GM12878 (cell line): Measurements from ENCODE around the gene DDX55. TPM values are rescaled to one million over a fixed set of nuclear protein-coding genes. Genes with fewer than 3 reads are reported as not detected.
A peak's percentile ranks its signal among the peaks of the same experiment; 100 is the strongest.

Source experiments
- ATAC-seq: fragments of 200-7000 bp; cut with Tn5 transposase; 3 replicates; pipeline ENCODE4 v1.9.1; 2020; ENCODE audit warnings: mild to moderate bottlenecking, moderate library complexity
- BruUV-seq: library from RNA; stranded (reverse); fragments of 400-500 nt; replicated peaks from 2 replicates; lab custom pipeline; 2021; lab: Mats Ljungman, UMichigan
- CTCF ChIA-PET: fragments of 300-600 bp; sonication (Branson Sonifier 250); formaldehyde crosslinking; extraction: SDS; loops from one replicate; lab custom pipeline; 2021; ENCODE audit warnings: inconsistent platforms; lab: Yijun Ruan, JAX
- POLR2A ChIA-PET: fragments of 350-600 bp; formaldehyde crosslinking; extraction: SDS; loops from one replicate; lab custom pipeline; 2021; ENCODE audit warnings: inconsistent platforms; lab: Charles Lee
- RAD21 ChIA-PET: fragments of 300-600 bp; sonication (Branson Sonifier 250); formaldehyde crosslinking; loops from one replicate; lab custom pipeline; 2023; ENCODE audit warnings: antibody characterized with exemption; ENCODE audit not compliant: unreplicated experiment; lab: Charles Lee
- SMC1A ChIA-PET: fragments of 300-600 bp; sonication (Branson Sonifier 250); formaldehyde crosslinking; loops from one replicate; lab custom pipeline; 2023; ENCODE audit not compliant: unreplicated experiment, uncharacterized antibody; lab: Charles Lee
- DNase-seq: peaks from one replicate; pipeline ENCODE4 v3.0.0-alpha.2; 2011; ENCODE audit warnings: low read depth, low spot score
- FAIRE-seq: peaks from 3 replicates; lab custom pipeline; 2011; peaks lifted over from hg19 to GRCh38; lab: Jason Lieb, UNC
- H2AFZ ChIP-seq: 2 replicates; pipeline ENCODE4 v1.6.0; 2011; ENCODE audit warnings: low read depth, low read length, control low read depth; ENCODE audit not compliant: control insufficient read depth
- H3K27ac ChIP-seq: 2 replicates; pipeline ENCODE4 v1.5.1; 2011; ENCODE audit warnings: control low read depth; ENCODE audit not compliant: control insufficient read depth, insufficient read depth
- H3K27me3 ChIP-seq, 2 experiments: replicated peaks in 1 of 2; 2 replicates each; pipeline versions ENCODE4 v1.6.0 to v1.6.1; 2011; ENCODE audit warnings: low read length in 1 of 2; ENCODE audit not compliant: control insufficient read depth in 2 of 2, insufficient read depth in 2 of 2
- H3K36me3 ChIP-seq, 2 experiments: 2 replicates each; pipeline ENCODE4 v1.5.1; 2011; ENCODE audit warnings: low read length in 1 of 2; ENCODE audit not compliant: control insufficient read depth in 2 of 2, insufficient read depth in 2 of 2
- H3K4me1 ChIP-seq: 2 replicates; pipeline ENCODE4 v1.6.1; 2011; ENCODE audit warnings: mild to moderate bottlenecking, low read length, moderate library complexity, mixed read lengths; ENCODE audit not compliant: control insufficient read depth, insufficient read depth
- H3K4me2 ChIP-seq: 2 replicates; pipeline ENCODE4 v1.6.0; 2011; ENCODE audit warnings: control low read depth; ENCODE audit not compliant: control insufficient read depth, insufficient read depth
- H3K4me3 ChIP-seq: fragments of 200-600 bp; sonication (generic); 2 replicates; pipeline ENCODE4 v1.5.1; 2016
- H3K79me2 ChIP-seq: 2 replicates; pipeline ENCODE4 v1.6.0; 2011; ENCODE audit warnings: low read length; ENCODE audit not compliant: control insufficient read depth, insufficient read depth
- H3K9ac ChIP-seq: 2 replicates; pipeline ENCODE4 v1.8.0; 2011; ENCODE audit warnings: low read length, control low read depth, mixed read lengths; ENCODE audit not compliant: control insufficient read depth, insufficient read depth
- H3K9me3 ChIP-seq: replicated peaks from 3 replicates; pipeline ENCODE4 v1.5.1; 2011; ENCODE audit warnings: mild to moderate bottlenecking, low read length; ENCODE audit not compliant: control insufficient read depth, insufficient read depth
- H4K20me1 ChIP-seq: 2 replicates; pipeline ENCODE4 v1.6.0; 2011; ENCODE audit not compliant: control insufficient read depth, insufficient read depth
- ASH2L ChIP-seq: fragments of 300-600, 200-600 bp; sonication (generic); IDR thresholded peaks from 2 replicates; pipeline ENCODE4 v1.6.1; 2017; ENCODE audit warnings: low read depth, mild to moderate bottlenecking, borderline replicate concordance
- POLR2A ChIP-seq: IDR thresholded peaks from 2 replicates; pipeline ENCODE4 v1.6.1; 2011; ENCODE audit warnings: low read depth, mild to moderate bottlenecking, low read length
- POLR2AphosphoS5 ChIP-seq: IDR thresholded peaks from 2 replicates; pipeline ENCODE4 v1.6.1; 2011; ENCODE audit warnings: mild to moderate bottlenecking, low read length, inconsistent platforms
- STAT1 ChIP-seq: fragments of 450-650 bp; conservative IDR thresholded peaks from 2 replicates; pipeline ENCODE4 v1.6.1; 2014; ENCODE audit warnings: antibody characterized with exemption, mild to moderate bottlenecking
- ZNF217 ChIP-seq: fragments of 450-650 bp; IDR thresholded peaks from 2 replicates; pipeline ENCODE4 v1.6.1; 2017; ENCODE audit warnings: antibody characterized with exemption, mild to moderate bottlenecking
- ZNF622 ChIP-seq: fragments of 450-650 bp; IDR thresholded peaks from 2 replicates; pipeline ENCODE4 v1.6.1; 2017; ENCODE audit warnings: mild to moderate bottlenecking, inconsistent platforms
- WGBS: methylation state at CpG from one replicate; pipeline ENCODE4 v1.1.6; 2016; ENCODE audit warnings: low lambda C conversion rate; ENCODE audit not compliant: insufficient replicate concordance, insufficient coverage; ENCODE audit errors: missing lambda C conversion rate; 5-methylcytosine and 5-hydroxymethylcytosine counted together
- in situ Hi-C: fragments of 300-500 bp; cut with MboI; formaldehyde crosslinking; loops from 9 replicates; pipeline ENCODE4 v1.14.3; 2018; ENCODE audit warnings: mixed read lengths
- intact Hi-C: fragments of 100-400 bp; cut with micrococcal nuclease; formaldehyde crosslinking; loops from one replicate; pipeline ENCODE4 v1.14.2; 2022; ENCODE audit not compliant: unreplicated experiment
- polyA plus RNA-seq, 11 experiments: library from polyadenylated mRNA; depleted of rRNA in 4 of 11; unstranded in 6 of 11; stranded (reverse) in 5 of 11; fragments of >200 nt; fragmentation: Nextera tagmentation in 4 of 11; fragmentation: Illumina TruSeq in 1 of 11; extraction: Ambion mirVana in 4 of 11; extraction: Trizol in 1 of 11; gene quantifications; 1 replicate in 1 of 11; 2 replicates in 10 of 11; pipeline versions ENCODE4 v1.2.1 to v1.2.3, GENCODE V29; 2011 to 2016; ENCODE audit warnings: inconsistent platforms in 2 of 11, missing spikeins in 2 of 11, low read depth in 1 of 11
- total RNA-seq, 4 experiments: library from RNA; depleted of rRNA in 3 of 4; stranded (reverse); fragments of >200 nt in 3 of 4; fragmentation: Illumina TruSeq in 1 of 4; extraction: Trizol in 1 of 4; gene quantifications; 2 replicates each; pipeline versions ENCODE4 v1.2.1 to v1.2.3, GENCODE V29; 2013 to 2021

Gene DDX55
- total and polyA plus RNA-seq, 10 of the 15 experiments (the other 5 are each of a cell fraction or from before 2014, with no cell fraction given), result 4.5 to 42.4 (median 33.4) TPM

GRCh38 chr12:123617580-123617979 is 15.7 kb downstream of the DDX55 start:
- RAD21 ChIA-PET, result no interaction called here
- Histone ChIP-seq H3K36me3 (peaks cover 24 to 51% of the 10 kb centered on the region in 2 experiments), H3K9me3 (no peaks in the 10 kb centered on the region), H2AFZ (no peak overlapping the region), H3K79me2 (peaks cover 1% of the 10 kb centered on the region; the same call in 1 of the 2 replicates), H4K20me1 (no peaks in the 10 kb centered on the region), H3K4me1 (no peaks in the 10 kb centered on the region), H3K27me3 (no peaks in the 10 kb centered on the region), H3K27ac (no peak overlapping the region), H3K4me3 (no peak overlapping the region), H3K9ac (no peak overlapping the region), H3K4me2 (no peak overlapping the region)
- CTCF ChIA-PET, result interaction anchor here (0.8 to 2.2 kb wide), 3 partner anchors 9 to 27 kb away, joined by 3 to 10 read pairs (median 4); no protein-coding TSS in a partner anchor
- FAIRE-seq (no peak), ATAC-seq (no peak), DNase-seq (no peak)
- POLR2A ChIA-PET, result no interaction called here
- SMC1A ChIA-PET, result interaction anchor here (1.3 kb wide), 1 partner anchor 28 kb away, joined by 3 read pairs; no protein-coding TSS in a partner anchor
- in situ Hi-C loops (no loop called here), intact Hi-C loops (no loop called here)
- TF ChIP-seq POLR2A, result 0 out of 2 replicates have a peak, but pooled peaks have one; percentile 29
- TF ChIP-seq ZNF217, result no peak
- no TSS peak for BruUV-seq
- WGBS, result 95% methylated on average over 10 of the region's 13 CpGs

- DNase-seq (no peak), FAIRE-seq (no peak), ATAC-seq (no peak)
- H3K27me3 ChIP-seq, result no peaks in the 10 kb centered on the region
- ChIA-PET POLR2A (interaction anchor here (1.3 to 1.9 kb wide), 2 partner anchors 10 to 351 kb away, joined by 4 to 5 read pairs; no protein-coding TSS in a partner anchor), RAD21 (interaction anchor here (0.6 to 1.5 kb wide), 2 partner anchors 18 to 82 kb away, joined by 3 to 4 read pairs; no protein-coding TSS in a partner anchor), SMC1A (interaction anchor here (1.3 to 2.1 kb wide), 2 partner anchors 19 to 31 kb away, joined by 4 to 6 read pairs; partner anchors contain the start of gene DDX55), CTCF (interaction anchor here (1.0 to 4.6 kb wide), 3 partner anchors 10 to 30 kb away, joined by 3 to 21 read pairs (median 3); partner anchors contain the start of gene DDX55)
- H3K36me3 ChIP-seq, result peaks cover 15 to 45% of the 10 kb centered on the region in 2 experiments
- no peaks in the 10 kb centered on the region for H4K20me1 ChIP-seq
- WGBS, result 82% methylated on average over 8 of the region's 8 CpGs
- in situ Hi-C loops (no loop called here), intact Hi-C loops (no loop called here)
- H3K4me3 ChIP-seq, result no peak overlapping the region
- BruUV-seq, result TSS peak; percentile 65
- H3K4me1 ChIP-seq, result no peaks in the 10 kb centered on the region
- no peak overlapping the region for H3K9ac ChIP-seq
- no peaks in the 10 kb centered on the region for H3K9me3 ChIP-seq
- no peak overlapping the region for H3K27ac ChIP-seq
- H2AFZ ChIP-seq, result no peak overlapping the region
- H3K79me2 ChIP-seq, result peaks cover 1% of the 10 kb centered on the region; the same call in 1 of the 2 replicates
- TF ChIP-seq ASH2L (no peak), STAT1 (no peak), POLR2AphosphoS5 (no peak), ZNF622 (no peak)
- no peak overlapping the region for H3K4me2 ChIP-seq
Observed at GRCh38 chr12:123621101-123621500, 19.2 kb downstream of the DDX55 start.
